GM18505 (cell line): ENCODE results near the gene ABCB4.

Source experiments
- ATAC-seq: cut with Tn5 transposase; IDR thresholded peaks from one replicate; pipeline ENCODE4 v1.9.1; 2021; ENCODE audit not compliant: unreplicated experiment
- POLR2A ChIP-seq: IDR thresholded peaks from 4 replicates; pipeline ENCODE4 v1.6.1; 2011; ENCODE audit warnings: borderline replicate concordance; ENCODE audit not compliant: insufficient read depth, insufficient read length; ENCODE audit errors: extremely low read depth

ABCB4 gene

DNA sequence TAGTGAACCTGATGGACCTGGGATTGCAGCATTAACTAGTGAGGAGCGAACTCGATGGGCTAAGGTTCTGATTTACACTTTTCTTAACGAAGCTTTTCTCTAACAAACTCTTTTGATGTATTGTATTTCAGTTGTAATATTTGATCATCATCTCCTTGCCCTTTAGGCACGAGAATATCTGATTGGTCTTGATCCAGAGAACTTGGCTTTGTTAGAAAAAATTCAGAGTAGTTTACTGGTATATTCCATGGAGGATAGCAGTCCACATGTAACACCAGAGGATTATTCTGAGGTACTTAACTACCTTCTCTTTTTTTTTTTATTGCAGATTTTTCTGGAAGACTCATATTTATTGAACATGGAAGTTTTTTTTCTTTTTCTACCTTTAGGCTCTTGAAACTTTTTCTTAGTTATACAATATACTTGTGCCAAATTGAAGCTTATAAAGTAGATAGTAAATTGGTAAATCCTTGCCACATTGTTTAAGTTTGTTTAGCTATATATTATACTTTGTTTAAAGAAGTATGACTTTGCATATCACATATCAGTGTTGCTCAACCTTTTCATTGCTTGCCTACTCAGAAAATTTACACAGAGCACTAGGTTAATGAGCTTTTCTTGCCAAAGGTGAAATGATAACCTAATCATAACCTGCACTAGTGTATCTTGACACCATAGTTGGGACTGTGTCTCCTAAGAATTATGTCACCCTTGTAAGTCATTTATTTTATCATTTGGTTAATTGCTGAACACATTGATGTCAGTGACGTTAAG lies 99.6 kb downstream of the ABCB4 start:
- no peak for TF ChIP-seq POLR2A
- no peak for ATAC-seq

DNA sequence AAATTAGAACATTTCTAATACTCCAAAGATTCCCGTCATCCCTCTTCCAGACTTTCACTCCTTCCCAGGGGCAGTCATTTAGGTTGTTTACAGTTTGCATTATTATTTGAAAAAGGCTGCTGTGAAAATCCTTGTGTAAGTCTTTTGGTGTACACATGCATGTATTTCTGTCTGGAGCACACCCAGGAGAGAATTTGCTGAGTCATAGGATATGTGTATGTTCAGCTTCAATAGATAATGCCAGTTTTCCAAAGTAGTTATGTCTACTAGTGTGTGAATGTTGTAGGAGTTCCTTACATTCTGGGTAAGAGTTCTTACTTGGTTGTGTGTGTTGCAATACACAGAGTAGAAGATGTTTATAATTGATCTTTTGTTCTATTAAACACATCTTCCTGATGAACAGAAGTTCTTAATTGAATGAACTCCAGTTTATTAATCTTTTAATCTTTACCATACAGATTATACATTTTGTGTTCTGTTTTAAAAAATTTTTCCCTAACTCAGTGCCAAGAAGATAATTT lies 104.8 kb downstream of the ABCB4 start:
- no peak for ATAC-seq

DNA sequence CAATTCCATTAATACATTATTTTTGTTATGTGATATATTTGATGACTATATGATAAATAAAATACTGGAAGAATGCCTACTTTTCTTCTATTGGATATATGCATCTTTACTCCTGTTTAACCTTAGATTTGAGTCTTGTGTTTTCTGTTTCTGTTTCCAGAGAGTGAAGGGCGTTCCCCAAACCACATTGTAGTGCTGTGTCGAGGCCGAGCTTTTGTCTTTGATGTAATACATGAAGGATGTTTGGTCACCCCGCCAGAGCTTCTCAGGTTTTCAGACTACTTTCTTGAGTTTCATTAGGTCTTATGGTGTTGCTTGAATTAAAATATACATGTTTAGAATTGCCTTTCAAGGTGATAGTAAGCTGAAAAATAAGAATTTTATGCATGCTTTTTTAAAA lies 106.3 kb downstream of the ABCB4 start:
- no peak for ATAC-seq
- no peak for TF ChIP-seq POLR2A

More for the DNA sequence above, 104.8 kb downstream of the ABCB4 start:
- no peak for TF ChIP-seq POLR2A

DNA sequence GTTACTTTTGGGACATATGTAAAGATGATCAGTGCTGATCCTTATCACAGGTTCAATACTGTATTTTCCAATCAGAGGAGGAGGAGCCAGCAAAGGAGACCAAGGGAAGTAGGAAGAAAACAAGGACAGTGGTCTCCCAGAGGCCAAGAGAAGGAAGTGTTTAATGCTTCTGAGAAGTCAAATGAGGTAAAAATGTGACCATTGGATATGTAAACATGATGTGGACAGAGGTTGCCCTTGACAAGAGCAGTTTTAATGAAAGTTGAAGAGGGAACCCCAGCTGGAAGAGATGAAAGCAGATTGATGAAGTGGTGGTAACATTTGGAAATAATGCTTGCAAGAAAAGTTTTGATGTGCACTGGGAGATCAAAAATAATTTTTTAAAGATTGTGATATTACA lies 111.2 kb downstream of the ABCB4 start:
- no peak for TF ChIP-seq POLR2A
- no peak for ATAC-seq

DNA sequence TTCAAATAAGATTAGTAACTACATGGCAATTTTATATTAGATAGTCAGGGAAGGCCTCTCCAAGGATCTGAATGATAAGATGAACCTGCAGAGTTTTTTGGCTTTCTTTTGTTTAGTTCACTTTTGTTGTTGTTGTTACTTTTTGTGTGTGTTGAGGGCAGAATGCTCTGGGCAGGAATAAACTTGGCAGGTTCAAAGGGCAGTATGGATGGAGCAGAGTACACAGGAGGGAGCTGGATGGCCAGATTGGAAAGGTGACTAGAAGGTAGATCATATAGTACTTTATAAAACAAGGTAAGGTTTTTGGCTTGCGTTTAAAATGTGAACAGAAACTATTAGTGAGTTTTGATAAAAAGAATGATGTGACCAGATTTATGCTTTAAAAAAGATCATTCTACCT lies 112.1 kb downstream of the ABCB4 start:
- TF ChIP-seq POLR2A, result no peak
- no peak for ATAC-seq

DNA sequence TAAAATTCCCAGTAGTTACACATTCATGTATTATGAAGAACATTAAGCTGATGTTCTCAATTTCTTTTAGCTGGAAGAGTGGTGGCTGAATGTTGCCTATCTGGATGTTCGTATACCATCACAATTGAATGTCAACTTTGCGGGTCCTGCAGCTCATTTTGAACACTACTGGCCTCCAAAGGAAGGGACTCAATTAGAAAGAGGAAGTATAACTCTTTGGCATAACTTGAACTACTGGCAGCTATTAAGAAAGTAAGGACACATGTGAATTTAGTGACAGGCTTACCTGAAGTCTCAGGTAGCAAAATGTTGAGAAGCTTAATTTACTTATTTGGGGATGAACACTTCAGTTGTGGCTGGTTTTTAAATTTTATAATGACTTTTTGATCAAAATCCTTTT lies 114.2 kb downstream of the ABCB4 start:
- no peak for TF ChIP-seq POLR2A
- ATAC-seq, result no peak

DNA sequence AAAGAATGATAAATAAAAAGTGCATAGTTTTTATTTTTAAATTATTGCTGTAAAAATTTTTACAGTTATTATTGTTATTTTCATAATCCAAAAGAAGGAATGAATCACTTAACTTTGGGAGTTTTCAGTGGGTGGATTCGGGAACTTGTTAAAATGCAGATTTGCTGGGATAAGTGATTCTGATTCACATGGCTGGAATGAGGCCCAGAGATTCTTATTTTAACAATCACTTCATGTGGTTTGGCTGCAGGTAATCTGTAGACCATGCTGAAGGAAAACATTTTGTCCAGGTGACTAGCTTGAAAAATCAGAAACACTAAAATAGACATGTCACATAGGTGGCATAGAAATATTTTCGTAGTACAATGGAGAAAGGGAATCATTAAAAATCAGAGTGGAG lies 116.1 kb downstream of the ABCB4 start:
- ATAC-seq, result no peak
- TF ChIP-seq POLR2A, result no peak

DNA sequence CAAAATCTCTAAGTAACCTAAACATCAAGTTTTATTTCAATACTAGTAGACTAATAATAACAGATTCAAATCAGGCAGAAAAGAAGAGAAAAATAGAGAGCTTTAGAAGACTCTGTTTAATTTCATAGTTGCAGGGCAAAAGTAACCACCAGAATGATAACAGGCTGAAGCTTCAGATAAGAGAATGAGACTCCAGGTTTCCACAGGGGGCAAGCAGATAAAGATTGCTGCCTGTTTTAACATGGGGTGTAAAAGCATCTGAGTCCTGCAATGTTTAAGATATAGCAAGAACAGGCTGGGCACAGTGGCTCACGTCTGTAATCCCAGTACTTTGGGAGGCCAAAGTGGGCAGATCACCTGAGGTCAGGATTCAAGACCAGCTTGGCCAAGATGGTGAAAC lies 119.0 kb downstream of the ABCB4 start:
- ATAC-seq, result no peak
- no peak for TF ChIP-seq POLR2A

DNA sequence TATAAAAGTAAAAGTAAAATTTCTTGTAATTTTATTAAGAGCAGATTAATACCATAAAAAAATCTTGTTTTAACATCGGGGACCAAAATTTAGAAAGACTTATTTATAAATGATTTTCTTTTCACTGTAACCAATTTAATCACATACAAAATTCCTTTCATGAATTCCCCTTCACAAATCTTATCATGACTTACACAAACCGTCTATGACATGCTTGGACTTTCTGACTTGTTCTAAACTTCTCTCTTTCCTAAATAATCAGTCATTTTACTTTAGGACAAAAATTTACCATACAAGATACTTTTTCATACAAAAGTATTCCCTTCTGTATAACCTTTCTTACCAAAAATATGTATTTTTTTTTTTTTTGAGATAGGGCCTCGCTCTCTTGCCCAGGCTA lies 120.7 kb downstream of the ABCB4 start:
- no peak for ATAC-seq
- no peak for TF ChIP-seq POLR2A
